ENCODE measurements around the gene ZBTB11. TPM values are rescaled to one million over a fixed set of nuclear protein-coding genes. Genes with fewer than 3 reads are reported as not detected.

Gene ZBTB11
- total RNA-seq, 1 donor from 2014 or later: 18.8 TPM

DNA sequence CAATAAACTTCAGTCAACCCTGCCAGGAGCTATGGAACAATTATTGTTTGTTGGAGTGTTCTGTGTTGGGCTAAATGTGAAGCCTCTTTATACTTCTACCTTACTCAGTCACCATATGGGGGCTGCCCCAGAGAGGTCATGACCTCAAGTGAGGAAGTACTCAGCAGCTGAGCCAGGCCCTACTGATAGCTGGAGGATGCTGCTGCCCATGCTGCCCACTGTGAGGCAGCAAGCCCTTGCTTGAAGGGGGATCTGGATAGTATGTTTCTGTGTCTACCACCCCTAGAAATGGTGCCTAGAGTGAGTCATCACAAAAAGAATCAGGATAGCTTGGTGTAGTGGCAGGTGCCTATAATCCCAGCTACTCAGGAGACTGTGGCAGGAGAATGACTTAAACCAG, 14.0 kb upstream of the ZBTB11 start:
- no peak for DNase-seq (ENCODE audit: low spot score in 2 of 2, unreplicated experiment in 2 of 2)
- H3K36me3 Mint-ChIP-seq: no peaks in the 10 kb centered on the region
- H3K4me3 Mint-ChIP-seq: no peak overlapping the region
- TF ChIP-seq CTCF (IDR thresholded peaks at IDR 0.05; ENCODE audit: unreplicated experiment): no peak
- no peak overlapping the region for H3K27ac Mint-ChIP-seq
- peaks cover 27% of the 10 kb centered on the region for H3K4me1 Mint-ChIP-seq
- no peaks in the 10 kb centered on the region for H3K9me3 Mint-ChIP-seq
- H3K27me3 Mint-ChIP-seq (ENCODE audit: low read depth): no peaks in the 10 kb centered on the region

- Mint-ChIP-seq H3K4me3 (no peak overlapping the region), H3K9me3 (no peaks in the 10 kb centered on the region), H3K36me3 (peaks cover 9% of the 10 kb centered on the region), H3K4me1 (peaks cover 23% of the 10 kb centered on the region), H3K27ac (no peak overlapping the region), H3K27me3 (ENCODE audit: low read depth) (no peaks in the 10 kb centered on the region)
- DNase-seq (ENCODE audit: low spot score in 2 of 2, unreplicated experiment in 2 of 2): no peak
- TF ChIP-seq CTCF (IDR thresholded peaks at IDR 0.05; ENCODE audit: unreplicated experiment): no peak
Observed at GRCh38 chr3:101689286-101689685, 12.4 kb upstream of the ZBTB11 start.

DNA sequence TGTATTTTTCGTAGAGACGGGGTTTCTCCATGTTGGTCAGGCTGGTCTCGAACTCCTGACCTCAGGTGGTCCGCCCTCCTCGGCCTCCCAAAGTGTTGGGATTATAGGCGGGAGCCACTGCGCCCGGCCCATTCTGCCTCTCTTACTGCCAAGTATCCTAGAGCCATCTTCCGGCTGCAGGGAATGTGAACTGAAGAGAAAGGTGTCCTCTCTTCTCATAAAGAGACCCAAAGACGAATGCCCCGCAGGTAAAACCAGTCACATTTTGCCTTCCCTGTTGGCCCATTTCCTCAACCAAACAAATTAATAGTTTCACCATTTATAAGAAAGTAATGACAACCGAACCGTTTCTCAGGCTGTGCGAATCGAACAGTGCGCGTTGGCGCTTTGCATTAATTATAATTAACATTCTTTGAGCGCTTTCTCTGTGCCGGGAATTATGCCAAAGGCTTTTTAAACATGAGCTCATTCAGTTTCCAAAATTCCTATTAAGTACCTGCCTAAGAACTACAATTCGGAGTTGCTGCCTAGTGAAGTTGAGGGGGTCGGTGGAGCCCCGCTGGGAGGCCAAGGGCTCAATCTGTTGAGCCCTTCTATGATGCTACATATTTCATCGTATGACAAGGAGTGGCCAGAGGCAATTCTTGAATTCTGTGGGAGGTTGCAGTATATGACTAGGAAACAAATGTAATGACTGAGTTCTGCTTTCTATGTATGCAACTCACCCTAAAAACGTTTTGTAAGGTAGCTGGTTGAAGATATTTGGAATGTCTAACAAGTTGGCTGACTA, 10.4 kb upstream of the ZBTB11 start:
- H3K4me3 Mint-ChIP-seq: peak overlapping the region; percentile 100
- H3K27ac Mint-ChIP-seq: peak overlapping the region; percentile 98
- no peak for DNase-seq (ENCODE audit: low spot score in 2 of 2, unreplicated experiment in 2 of 2)
- H3K27me3 Mint-ChIP-seq (ENCODE audit: low read depth): no peaks in the 10 kb centered on the region
- no peaks in the 10 kb centered on the region for H3K9me3 Mint-ChIP-seq
- H3K36me3 Mint-ChIP-seq: peaks cover 14% of the 10 kb centered on the region
- no peak for TF ChIP-seq CTCF (IDR thresholded peaks at IDR 0.05; ENCODE audit: unreplicated experiment)
- H3K4me1 Mint-ChIP-seq: peaks cover 27% of the 10 kb centered on the region

DNA sequence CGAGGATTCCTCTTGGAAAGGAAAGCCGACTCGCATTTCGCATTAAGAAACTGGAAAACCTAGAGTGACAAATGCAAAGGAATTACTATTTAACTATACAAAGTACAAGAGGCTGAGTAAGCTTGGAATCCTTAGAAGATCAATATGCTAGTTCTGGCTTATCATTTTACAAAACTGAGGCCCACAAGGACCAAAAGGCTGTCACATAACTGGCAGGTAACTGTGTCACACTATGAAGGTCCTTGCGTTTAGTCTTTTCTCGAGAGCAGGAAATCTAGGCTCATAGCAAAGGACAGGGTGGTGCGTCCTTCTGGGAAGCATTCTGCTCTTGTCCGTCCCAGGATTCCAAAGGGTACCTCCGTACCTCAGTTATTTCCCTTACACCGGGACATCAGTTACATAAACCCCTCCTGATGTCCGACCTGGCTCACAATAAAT, 9.0 kb upstream of the ZBTB11 start:
- Mint-ChIP-seq H3K9me3 (no peaks in the 10 kb centered on the region), H3K27ac (peak overlapping the region; percentile 98), H3K36me3 (peaks cover 23% of the 10 kb centered on the region), H3K27me3 (ENCODE audit: low read depth) (no peaks in the 10 kb centered on the region), H3K4me1 (peaks cover 23% of the 10 kb centered on the region), H3K4me3 (peak overlapping the region; percentile 100)
- no peak for TF ChIP-seq CTCF (IDR thresholded peaks at IDR 0.05; ENCODE audit: unreplicated experiment)
- no peak for DNase-seq (ENCODE audit: low spot score in 2 of 2, unreplicated experiment in 2 of 2)

- Mint-ChIP-seq H3K4me1 (peaks cover 23% of the 10 kb centered on the region), H3K9me3 (no peaks in the 10 kb centered on the region), H3K27ac (peak overlapping the region; percentile 98), H3K36me3 (peaks cover 31% of the 10 kb centered on the region), H3K4me3 (peak overlapping the region; percentile 100), H3K27me3 (ENCODE audit: low read depth) (no peaks in the 10 kb centered on the region)
- no peak for DNase-seq (ENCODE audit: low spot score in 2 of 2, unreplicated experiment in 2 of 2)
- no peak for TF ChIP-seq CTCF (IDR thresholded peaks at IDR 0.05; ENCODE audit: unreplicated experiment)
Observed at GRCh38 chr3:101685050-101685400, 8.1 kb upstream of the ZBTB11 start.

All from mesothelial cell of epicardium (in vitro differentiated cells).